Measurements from ENCODE around the gene MPDU1. TPM values are rescaled to one million over a fixed set of nuclear protein-coding genes. Genes with fewer than 3 reads are reported as not detected.

MPDU1 gene
- total RNA-seq, 2 experiments from 2014 or later: 50.9 to 51.4 TPM

DNA sequence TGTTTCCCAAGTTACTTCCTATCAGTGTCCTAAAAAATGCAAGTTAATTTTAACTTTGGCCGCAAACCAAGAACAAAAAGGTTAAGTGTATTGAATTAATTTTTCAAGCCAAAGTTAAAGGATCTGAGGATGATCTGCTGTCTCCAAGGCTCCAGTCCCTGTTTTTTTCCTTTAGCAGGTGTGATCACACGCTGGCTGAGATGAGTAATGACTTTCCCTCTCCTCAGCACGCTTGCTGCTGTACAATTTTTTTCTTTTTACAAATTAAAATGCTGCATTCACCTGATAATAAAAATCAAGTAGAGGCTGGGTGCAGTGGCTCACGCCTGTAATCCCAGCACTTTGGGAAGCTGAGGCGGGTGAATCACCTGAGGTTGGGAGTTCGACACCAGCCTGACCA, 38.7 kb upstream of the MPDU1 start:
- Mint-ChIP-seq H3K4me1 (ENCODE audit: low read depth) (peaks cover 15% of the 10 kb centered on the region), H3K36me3 (ENCODE audit: low read depth) (no peaks in the 10 kb centered on the region), H3K27ac (no peak overlapping the region), H3K9me3 (no peaks in the 10 kb centered on the region), H3K27me3 (no peaks in the 10 kb centered on the region), H3K4me3 (no peak overlapping the region)
- DNase-seq (no peak), ATAC-seq (no peak)
- POLR2A ChIA-PET: no interaction called here
- TF ChIP-seq, protein P1, sequence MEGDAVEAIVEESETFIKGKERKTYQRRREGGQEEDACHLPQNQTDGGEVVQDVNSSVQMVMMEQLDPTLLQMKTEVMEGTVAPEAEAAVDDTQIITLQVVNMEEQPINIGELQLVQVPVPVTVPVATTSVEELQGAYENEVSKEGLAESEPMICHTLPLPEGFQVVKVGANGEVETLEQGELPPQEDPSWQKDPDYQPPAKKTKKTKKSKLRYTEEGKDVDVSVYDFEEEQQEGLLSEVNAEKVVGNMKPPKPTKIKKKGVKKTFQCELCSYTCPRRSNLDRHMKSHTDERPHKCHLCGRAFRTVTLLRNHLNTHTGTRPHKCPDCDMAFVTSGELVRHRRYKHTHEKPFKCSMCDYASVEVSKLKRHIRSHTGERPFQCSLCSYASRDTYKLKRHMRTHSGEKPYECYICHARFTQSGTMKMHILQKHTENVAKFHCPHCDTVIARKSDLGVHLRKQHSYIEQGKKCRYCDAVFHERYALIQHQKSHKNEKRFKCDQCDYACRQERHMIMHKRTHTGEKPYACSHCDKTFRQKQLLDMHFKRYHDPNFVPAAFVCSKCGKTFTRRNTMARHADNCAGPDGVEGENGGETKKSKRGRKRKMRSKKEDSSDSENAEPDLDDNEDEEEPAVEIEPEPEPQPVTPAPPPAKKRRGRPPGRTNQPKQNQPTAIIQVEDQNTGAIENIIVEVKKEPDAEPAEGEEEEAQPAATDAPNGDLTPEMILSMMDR (IDR thresholded peaks at IDR 0.05): no peak
- CTCF ChIA-PET: interaction anchor here (1.7 to 6.1 kb wide), 3 partner anchors 16 to 30 kb away, joined by 6 to 42 read pairs (median 11); partner anchors contain the start of gene SENP3
- intact Hi-C loops (cut with micrococcal nuclease): no loop called here

DNA sequence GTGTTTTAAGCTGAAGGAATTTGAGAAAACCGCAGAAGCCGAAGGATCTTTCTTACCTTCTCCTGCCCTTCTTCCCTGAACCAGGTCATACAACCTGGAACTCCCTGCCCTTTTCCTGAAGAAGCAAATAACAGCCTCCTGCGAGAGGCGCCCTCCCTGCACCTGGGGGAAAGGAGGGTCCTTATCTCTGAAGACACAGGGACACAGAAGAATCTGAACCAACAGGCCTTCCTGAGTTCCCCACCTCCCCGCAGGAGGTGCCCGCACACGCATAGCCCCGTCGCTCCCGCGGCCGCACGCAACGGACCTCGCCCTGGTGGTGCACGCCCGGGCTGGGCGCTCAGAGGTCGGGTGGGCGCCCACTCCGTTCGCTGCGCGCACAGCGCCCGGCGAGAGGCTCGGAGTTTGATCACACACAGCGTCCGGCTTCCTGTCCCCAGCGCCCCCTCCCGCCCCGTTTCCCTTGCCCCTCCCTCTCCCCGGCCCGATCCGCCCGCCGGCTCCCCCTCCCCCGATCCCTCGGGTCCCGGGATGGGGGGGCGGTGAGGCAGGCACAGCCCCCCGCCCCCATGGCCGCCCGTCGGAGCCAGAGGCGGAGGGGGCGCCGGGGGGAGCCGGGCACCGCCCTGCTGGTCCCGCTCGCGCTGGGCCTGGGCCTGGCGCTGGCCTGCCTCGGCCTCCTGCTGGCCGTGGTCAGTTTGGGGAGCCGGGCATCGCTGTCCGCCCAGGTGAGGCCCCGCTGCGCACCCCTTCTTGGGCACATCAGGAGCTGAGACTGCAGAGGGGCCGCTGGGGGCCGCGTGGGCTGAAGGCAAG, 34.9 kb upstream of the MPDU1 start, which contains the start of gene TNFSF12:
Gene TNFSF12, plus strand, starts transcription at position 474 of the 816 bp plus-strand sequence. Its CDS starts 96 bp downstream, at position 570.
- Mint-ChIP-seq H3K27ac (peak within 1 kb of the TSS; percentile 77), H3K36me3 (ENCODE audit: low read depth) (peaks cover 1% of the 10 kb centered on the region), H3K27me3 (no peaks in the 10 kb centered on the region), H3K4me1 (ENCODE audit: low read depth) (peaks cover 54% of the 10 kb centered on the region), H3K4me3 (peak within 1 kb of the TSS; percentile 82), H3K9me3 (no peaks in the 10 kb centered on the region)
- POLR2A ChIA-PET: interaction anchor here (1.0 to 3.8 kb wide), 10 partner anchors 9 to 73 kb away, joined by 3 to 14 read pairs (median 4); partner anchors contain the start of genes MPDU1, SENP3 and TNFSF13
- intact Hi-C loops (cut with micrococcal nuclease): no loop called here
- TF ChIP-seq, protein P1 (IDR thresholded peaks at IDR 0.05): no peak
- CTCF ChIA-PET: interaction anchor here (0.8 to 6.1 kb wide), 8 partner anchors 9 to 192 kb away, joined by 3 to 42 read pairs (median 4); partner anchors contain the start of genes SENP3 and TNFSF13
- DNase-seq: peak; percentile 76
- peak; percentile 56 for ATAC-seq

DNA sequence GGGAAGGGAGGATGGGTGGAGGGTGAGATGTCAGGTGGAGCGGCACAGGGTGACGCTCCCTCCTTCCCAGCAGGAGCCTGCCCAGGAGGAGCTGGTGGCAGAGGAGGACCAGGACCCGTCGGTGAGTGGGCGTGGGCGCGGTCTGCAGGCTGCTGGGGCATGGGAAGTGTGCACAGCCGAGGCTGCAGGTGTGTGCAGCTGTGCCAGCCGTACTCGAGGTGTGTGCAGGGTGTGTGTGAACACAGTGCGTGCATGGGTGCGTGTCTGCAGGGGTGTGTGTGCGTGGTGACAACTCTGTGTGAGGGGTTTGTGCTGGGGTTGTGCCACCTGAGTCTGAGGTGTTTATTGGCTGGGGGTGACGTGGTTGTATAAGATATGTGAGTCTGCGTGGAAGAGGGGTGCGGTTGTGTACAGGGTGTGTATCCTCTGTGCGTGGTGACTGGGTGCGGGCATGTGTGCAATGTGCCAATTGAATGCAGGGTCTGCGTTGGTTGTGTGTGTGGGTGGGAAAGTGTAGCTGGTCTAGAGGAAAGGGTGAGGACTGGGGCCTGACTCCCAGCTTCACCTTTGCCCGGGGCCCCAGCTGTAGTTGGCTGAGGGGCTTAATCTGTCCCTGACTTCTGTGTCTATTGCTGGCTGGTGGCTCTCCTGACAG, 34.1 kb upstream of the MPDU1 start:
- Mint-ChIP-seq H3K9me3 (no peaks in the 10 kb centered on the region), H3K4me3 (peak overlapping the region; percentile 73), H3K27me3 (no peaks in the 10 kb centered on the region), H3K36me3 (ENCODE audit: low read depth) (peaks cover 1% of the 10 kb centered on the region), H3K27ac (peak overlapping the region; percentile 19), H3K4me1 (ENCODE audit: low read depth) (peaks cover 57% of the 10 kb centered on the region)
- TF ChIP-seq, protein P1 (IDR thresholded peaks at IDR 0.05): no peak
- DNase-seq: peak; percentile 69
- POLR2A ChIA-PET: interaction anchor here (0.6 to 3.8 kb wide), 12 partner anchors 8 to 196 kb away, joined by 3 to 14 read pairs (median 4); partner anchors contain the start of genes MPDU1, SENP3 and TNFSF13
- CTCF ChIA-PET: interaction anchor here (0.8 to 6.1 kb wide), 9 partner anchors 8 to 193 kb away, joined by 3 to 42 read pairs (median 3); partner anchors contain the start of genes SENP3, TNFSF13 and TP53
- peak; percentile 54 for ATAC-seq
- intact Hi-C loops (cut with micrococcal nuclease): no loop called here

DNA sequence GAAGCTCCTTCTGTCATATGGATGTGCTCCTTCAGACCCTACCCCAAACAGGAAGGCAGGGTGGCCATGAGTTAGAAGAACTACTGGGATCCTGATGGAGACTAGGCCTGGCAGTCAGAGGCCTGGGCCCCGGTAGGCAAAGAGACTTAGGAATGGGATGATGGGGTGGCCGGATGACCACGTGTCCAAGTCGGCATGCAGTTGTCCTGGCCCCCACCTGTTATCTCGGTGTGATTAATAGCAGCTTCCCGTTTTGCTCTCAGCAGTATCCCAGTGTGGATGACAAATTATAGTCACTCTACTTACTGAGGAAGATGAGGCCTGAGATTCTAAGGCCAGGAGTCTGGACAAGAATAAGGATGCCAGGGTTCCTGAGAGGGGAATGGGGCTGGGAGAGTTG, 33.3 kb upstream of the MPDU1 start:
- ChIA-PET CTCF (interaction anchor here (1.0 to 6.1 kb wide), 7 partner anchors 10 to 137 kb away, joined by 3 to 42 read pairs (median 4); partner anchors contain the start of genes SENP3 and TP53), POLR2A (interaction anchor here (0.6 to 3.8 kb wide), 9 partner anchors 9 to 197 kb away, joined by 3 to 14 read pairs (median 4); partner anchors contain the start of genes MPDU1 and SENP3)
- Mint-ChIP-seq H3K27me3 (no peaks in the 10 kb centered on the region), H3K27ac (peak overlapping the region; percentile 19), H3K36me3 (ENCODE audit: low read depth) (peaks cover 1% of the 10 kb centered on the region), H3K9me3 (no peaks in the 10 kb centered on the region), H3K4me1 (ENCODE audit: low read depth) (peaks cover 61% of the 10 kb centered on the region), H3K4me3 (no peak overlapping the region)
- intact Hi-C loops (cut with micrococcal nuclease): no loop called here
- no peak for ATAC-seq
- no peak for DNase-seq
- TF ChIP-seq, protein P1 (IDR thresholded peaks at IDR 0.05): no peak

Measured in activated CD8-positive, alpha-beta T cell treated with anti-CD3 and anti-CD28 coated beads for 36 hours (primary cell).